OCI-LY7 (cell line): ENCODE results near the gene CALR3. TPM values are rescaled to one million over a fixed set of nuclear protein-coding genes. Genes with fewer than 3 reads are reported as not detected.

Experiments
- BruUV-seq: library from RNA; stranded (reverse); fragments of 400-500 nt; replicated peaks from 2 replicates; lab custom pipeline; 2021; lab: Mats Ljungman, UMichigan
- CTCF ChIA-PET: fragments of 300-600 bp; sonication (Branson Sonifier 250); formaldehyde crosslinking; loops from one replicate; lab custom pipeline; 2022; ENCODE audit warnings: antibody characterized with exemption; ENCODE audit not compliant: unreplicated experiment; lab: Charles Lee
- POLR2A ChIA-PET: fragments of 300-600 bp; sonication (Branson Sonifier 250); formaldehyde crosslinking; loops from one replicate; lab custom pipeline; 2022; ENCODE audit warnings: antibody characterized with exemption; lab: Charles Lee
- DNase-seq: peaks from one replicate; pipeline ENCODE4 v3.0.0-alpha.2; 2015; ENCODE audit warnings: low spot score
- H2AFZ ChIP-seq: fragments of 200-600 bp; sonication (generic), shearing (Covaris generic); 2 replicates; pipeline ENCODE4 v1.6.1; 2014; ENCODE audit warnings: mild to moderate bottlenecking, antibody characterized with exemption, low read length, moderate library complexity
- H3K27ac ChIP-seq: fragments of 200-600 bp; sonication (generic); 2 replicates; pipeline ENCODE4 v1.5.1; 2014; ENCODE audit warnings: mixed run types, low read depth, mild to moderate bottlenecking, moderate library complexity, low read length, inconsistent platforms; ENCODE audit not compliant: poor library complexity, severe bottlenecking
- H3K36me3 ChIP-seq: fragments of 200-600 bp; sonication (generic); 2 replicates; pipeline ENCODE4 v1.6.1; 2014; ENCODE audit warnings: mild to moderate bottlenecking, antibody characterized with exemption, low read length, moderate library complexity, mixed read lengths; ENCODE audit not compliant: insufficient read depth
- H3K4me1 ChIP-seq: fragments of 200-600 bp; sonication (generic); 2 replicates; pipeline ENCODE4 v1.5.1; 2014; ENCODE audit warnings: mild to moderate bottlenecking, low read length; ENCODE audit not compliant: insufficient read depth, poor library complexity, severe bottlenecking
- H3K4me2 ChIP-seq: fragments of 200-600 bp; sonication (generic); 2 replicates; pipeline ENCODE4 v1.6.1; 2014; ENCODE audit warnings: mild to moderate bottlenecking, low read length
- H3K4me3 ChIP-seq: fragments of 200-600 bp; sonication (generic); 2 replicates; pipeline ENCODE4 v1.5.1; 2014; ENCODE audit warnings: mild to moderate bottlenecking, low read depth, low read length; ENCODE audit not compliant: poor library complexity, severe bottlenecking
- H3K79me2 ChIP-seq: fragments of 200-600 bp; sonication (generic); 2 replicates; pipeline ENCODE4 v1.6.1; 2016; ENCODE audit warnings: low read depth, mild to moderate bottlenecking, low read length, moderate library complexity, mixed read lengths; ENCODE audit not compliant: insufficient read depth
- H3K9me2 ChIP-seq: fragments of 200-600 bp; sonication (generic); 2 replicates; pipeline ENCODE4 v1.6.1; 2016; ENCODE audit warnings: mild to moderate bottlenecking, low read length, mixed read lengths; ENCODE audit not compliant: insufficient read depth
- H3K9me3 ChIP-seq: fragments of 200-600 bp; sonication (generic); 2 replicates; pipeline ENCODE4 v1.6.1; 2014; ENCODE audit warnings: mild to moderate bottlenecking, mixed run types, low read length, mixed read lengths
- H4K20me1 ChIP-seq: fragments of 200-600 bp; sonication (generic); 2 replicates; pipeline ENCODE4 v1.6.1; 2014; ENCODE audit warnings: mild to moderate bottlenecking, antibody characterized with exemption, low read length, moderate library complexity, mixed read lengths; ENCODE audit not compliant: insufficient read depth
- EZH2phosphoT487 ChIP-seq: fragments of 200-600 bp; sonication (generic); IDR thresholded peaks from 2 replicates; pipeline ENCODE4 v1.6.1; 2018; ENCODE audit warnings: low read depth, borderline replicate concordance, mild to moderate bottlenecking, mixed run types, antibody characterized with exemption, low read length, moderate library complexity, mixed read lengths
- intact Hi-C: fragments of 100-400 bp; cut with micrococcal nuclease; formaldehyde crosslinking; loops from one replicate; pipeline ENCODE4 v1.10.0; 2022; ENCODE audit not compliant: unreplicated experiment
- total RNA-seq, 2 experiments: library from RNA; depleted of rRNA in 1 of 2; stranded (reverse); fragments of >200 nt in 1 of 2; shearing (Covaris generic) in 1 of 2; gene quantifications; 2 replicates each; pipeline ENCODE4 v1.2.3, GENCODE V29; 2014 to 2022
- TF ChIP-seq, protein P1 (sequence below): fragments of 200-600 bp; sonication (generic); conservative IDR thresholded peaks from 2 replicates; pipeline ENCODE4 v1.5.1; 2014; ENCODE audit warnings: mild to moderate bottlenecking, antibody characterized with exemption, low read length, moderate library complexity, mixed read lengths

Gene CALR3
- total RNA-seq, 2 experiments from 2014 or later, result not detected

DNA sequence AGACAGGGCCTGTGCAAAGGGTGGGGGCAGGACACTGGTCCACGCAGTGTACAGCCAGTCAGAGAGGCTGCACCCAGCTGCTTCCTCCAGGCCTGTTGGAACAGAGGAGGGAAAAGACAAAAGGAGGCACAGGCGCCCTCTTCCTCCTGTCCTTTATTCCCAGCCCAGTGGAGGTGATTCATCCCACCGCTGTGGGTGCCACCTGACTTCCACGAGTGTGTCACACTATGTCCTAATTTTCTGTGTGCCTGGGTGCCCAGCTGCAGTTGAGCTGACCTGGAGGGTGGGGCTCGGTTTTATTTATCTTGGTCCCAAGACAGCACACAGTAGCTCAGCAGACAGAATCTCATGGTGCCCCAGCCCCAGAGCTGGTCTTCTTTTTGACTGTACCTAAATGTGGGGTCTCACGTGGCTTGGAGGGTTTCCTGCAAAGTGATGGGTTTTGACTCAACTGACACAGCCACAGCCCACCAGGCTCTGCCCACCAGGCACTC is 33.2 kb downstream of the CALR3 start:
- no peak for TF ChIP-seq EZH2phosphoT487
- Histone ChIP-seq H3K4me1 (peaks cover 62% of the 10 kb centered on the region), H3K4me3 (no peak overlapping the region), H2AFZ (no peak overlapping the region), H4K20me1 (peaks cover 12% of the 10 kb centered on the region), H3K9me3 (no peaks in the 10 kb centered on the region), H3K4me2 (0 out of 2 replicates have a peak overlapping the region, but pooled peaks have one; percentile 5), H3K9me2 (no peaks in the 10 kb centered on the region), H3K27ac (peak overlapping the region; percentile 7), H3K79me2 (peaks cover 97% of the 10 kb centered on the region), H3K36me3 (peaks cover 17% of the 10 kb centered on the region)
- intact Hi-C loops, result no loop called here
- CTCF ChIA-PET, result no interaction called here
- no TSS peak for BruUV-seq
- DNase-seq, result no peak
- POLR2A ChIA-PET, result interaction anchor here (0.6 kb wide), 1 partner anchor 28 kb away, joined by 7 read pairs; no protein-coding TSS in a partner anchor

DNA sequence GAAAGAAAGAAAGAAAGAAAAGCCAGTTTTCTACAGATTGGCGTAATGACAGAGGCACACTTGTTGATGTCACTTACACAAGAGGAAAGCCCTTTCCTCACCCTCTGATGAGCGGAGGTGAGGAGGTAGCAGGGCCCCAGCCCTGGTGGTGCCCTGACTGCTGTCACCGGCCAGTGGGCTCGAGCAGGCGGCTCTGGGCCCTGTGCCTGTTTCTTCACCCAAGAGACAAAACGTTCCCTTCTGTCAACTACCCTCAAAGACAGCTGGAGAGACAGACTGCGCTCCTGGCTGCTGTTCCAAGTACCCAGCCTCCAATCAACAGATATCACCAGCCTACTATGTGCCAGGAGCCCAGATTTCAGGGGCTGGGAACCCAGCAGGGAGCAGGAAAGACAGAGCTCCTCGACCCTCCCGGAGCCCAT is 34.3 kb downstream of the CALR3 start:
- H3K4me1 ChIP-seq, result peaks cover 63% of the 10 kb centered on the region
- CTCF ChIA-PET, result no interaction called here
- intact Hi-C loops, result no loop called here

GRCh38 chr19:16460454-16460853 is 35.5 kb downstream of the CALR3 start:
- POLR2A ChIA-PET, result interaction anchor here (0.7 to 1.3 kb wide), 2 partner anchors 21 to 36 kb away, joined by 3 read pairs; partner anchors contain the start of genes C19orf44 and CALR3
- H3K36me3 ChIP-seq, result peaks cover 22% of the 10 kb centered on the region
- no peaks in the 10 kb centered on the region for H3K9me3 ChIP-seq
- peak overlapping the region; percentile 86 for H3K4me2 ChIP-seq
- CTCF ChIA-PET, result no interaction called here
- TF ChIP-seq, protein P1, sequence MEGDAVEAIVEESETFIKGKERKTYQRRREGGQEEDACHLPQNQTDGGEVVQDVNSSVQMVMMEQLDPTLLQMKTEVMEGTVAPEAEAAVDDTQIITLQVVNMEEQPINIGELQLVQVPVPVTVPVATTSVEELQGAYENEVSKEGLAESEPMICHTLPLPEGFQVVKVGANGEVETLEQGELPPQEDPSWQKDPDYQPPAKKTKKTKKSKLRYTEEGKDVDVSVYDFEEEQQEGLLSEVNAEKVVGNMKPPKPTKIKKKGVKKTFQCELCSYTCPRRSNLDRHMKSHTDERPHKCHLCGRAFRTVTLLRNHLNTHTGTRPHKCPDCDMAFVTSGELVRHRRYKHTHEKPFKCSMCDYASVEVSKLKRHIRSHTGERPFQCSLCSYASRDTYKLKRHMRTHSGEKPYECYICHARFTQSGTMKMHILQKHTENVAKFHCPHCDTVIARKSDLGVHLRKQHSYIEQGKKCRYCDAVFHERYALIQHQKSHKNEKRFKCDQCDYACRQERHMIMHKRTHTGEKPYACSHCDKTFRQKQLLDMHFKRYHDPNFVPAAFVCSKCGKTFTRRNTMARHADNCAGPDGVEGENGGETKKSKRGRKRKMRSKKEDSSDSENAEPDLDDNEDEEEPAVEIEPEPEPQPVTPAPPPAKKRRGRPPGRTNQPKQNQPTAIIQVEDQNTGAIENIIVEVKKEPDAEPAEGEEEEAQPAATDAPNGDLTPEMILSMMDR, result no peak
- no peak for TF ChIP-seq EZH2phosphoT487
- no peak overlapping the region for H3K27ac ChIP-seq
- intact Hi-C loops, result no loop called here
- H4K20me1 ChIP-seq, result peaks cover 12% of the 10 kb centered on the region
- peaks cover 66% of the 10 kb centered on the region for H3K4me1 ChIP-seq
- no peak overlapping the region for H3K4me3 ChIP-seq
- no TSS peak for BruUV-seq
- peaks cover 97% of the 10 kb centered on the region for H3K79me2 ChIP-seq
- H3K9me2 ChIP-seq, result no peaks in the 10 kb centered on the region
- DNase-seq, result no peak
- H2AFZ ChIP-seq, result no peak overlapping the region

More for the DNA sequence above, 34.3 kb downstream of the CALR3 start:
- TF ChIP-seq EZH2phosphoT487, result no peak
- TF ChIP-seq, protein P1, result no peak
- Histone ChIP-seq H3K27ac (peak overlapping the region; percentile 41), H3K79me2 (peaks cover 97% of the 10 kb centered on the region), H3K9me3 (no peaks in the 10 kb centered on the region), H4K20me1 (peaks cover 12% of the 10 kb centered on the region), H2AFZ (no peak overlapping the region), H3K4me3 (no peak overlapping the region), H3K9me2 (no peaks in the 10 kb centered on the region), H3K36me3 (peaks cover 17% of the 10 kb centered on the region), H3K4me2 (peak overlapping the region; percentile 14; the same call in 1 of the 2 replicates)
- no peak for DNase-seq
- no TSS peak for BruUV-seq
- POLR2A ChIA-PET, result interaction anchor here (0.6 kb wide), 1 partner anchor 23 kb away, joined by 5 read pairs; no protein-coding TSS in a partner anchor
